CD14-positive monocyte (primary cell): ENCODE data around the gene GAS7. TPM values are rescaled to one million over a fixed set of nuclear protein-coding genes. Genes with fewer than 3 reads are reported as not detected.
A peak's percentile ranks its signal among the peaks of the same experiment; 100 is the strongest.

Experiments
- DNase-seq, 3 donors: peaks; one replicate each; pipeline ENCODE4 v3.0.0-alpha.2; 2011 to 2022
- H2AFZ ChIP-seq: 2 replicates; pipeline ENCODE4 v1.6.0; 2012; ENCODE audit warnings: mild to moderate bottlenecking, low read depth, low read length, inconsistent platforms; ENCODE audit not compliant: insufficient read depth, poor library complexity, severe bottlenecking
- H3K27ac ChIP-seq, 2 donors: 1 replicate in 1 of 2; 2 replicates in 1 of 2; pipeline ENCODE4 v1.5.1; 2012 to 2013; ENCODE audit warnings: low read length in 2 of 2, control low read depth in 1 of 2, inconsistent platforms in 1 of 2, low read depth in 1 of 2, mild to moderate bottlenecking in 1 of 2
- H3K27me3 ChIP-seq, 2 donors: one replicate each; pipeline versions ENCODE4 v1.6.0 to v1.6.1; 2011 to 2013; ENCODE audit warnings: low read length in 2 of 2; ENCODE audit not compliant: control insufficient read depth in 2 of 2, insufficient read depth in 2 of 2
- H3K36me3 ChIP-seq, 2 donors: replicated peaks in 1 of 2; 1 replicate in 1 of 2; 2 replicates in 1 of 2; pipeline versions ENCODE4 v1.5.1 to v1.6.1; 2012 to 2013; ENCODE audit warnings: low read length in 2 of 2, control low read depth in 1 of 2, inconsistent platforms in 1 of 2, mild to moderate bottlenecking in 1 of 2; ENCODE audit not compliant: insufficient read depth in 2 of 2, control insufficient read depth in 1 of 2
- H3K4me1 ChIP-seq, 2 donors: 1 replicate in 1 of 2; 2 replicates in 1 of 2; pipeline versions ENCODE4 v1.5.1 to v1.6.1; 2012 to 2013; ENCODE audit warnings: low read length in 2 of 2, control low read depth in 1 of 2, inconsistent platforms in 1 of 2, mild to moderate bottlenecking in 1 of 2, moderate library complexity in 1 of 2; ENCODE audit not compliant: insufficient read depth in 2 of 2, control insufficient read depth in 1 of 2
- H3K4me2 ChIP-seq: replicated peaks from 2 replicates; pipeline ENCODE3; 2012; ENCODE audit warnings: low read length, moderate library complexity, mild to moderate bottlenecking; ENCODE audit not compliant: poor library complexity, severe bottlenecking; ENCODE audit errors: extremely low read depth
- H3K4me3 ChIP-seq, 3 experiments: fragments of 200-600 bp in 1 of 3; sonication (generic) in 1 of 3; replicated peaks in 1 of 3; 1 replicate in 2 of 3; 2 replicates in 1 of 3; pipeline ENCODE4 v1.5.1; 2011 to 2013; ENCODE audit warnings: low read length in 3 of 3, mild to moderate bottlenecking in 3 of 3, control low read depth in 2 of 3, low read depth in 2 of 3, inconsistent platforms in 1 of 3, moderate library complexity in 1 of 3
- H3K79me2 ChIP-seq: 2 replicates; pipeline ENCODE4 v1.6.0; 2012; ENCODE audit warnings: mild to moderate bottlenecking, control low read depth, inconsistent platforms, low read length, moderate library complexity; ENCODE audit not compliant: insufficient read depth
- H3K9ac ChIP-seq: 2 replicates; pipeline ENCODE4 v1.6.0; 2017; ENCODE audit warnings: low read length, mild to moderate bottlenecking; ENCODE audit not compliant: insufficient read depth, poor library complexity, severe bottlenecking
- H3K9me3 ChIP-seq, 2 donors: replicated peaks in 1 of 2; 1 replicate in 1 of 2; 2 replicates in 1 of 2; pipeline versions ENCODE4 v1.5.1 to v1.6.1; 2012 to 2013; ENCODE audit warnings: low read length in 2 of 2, control low read depth in 1 of 2; ENCODE audit not compliant: control insufficient read depth in 1 of 2, insufficient read depth in 1 of 2
- H4K20me1 ChIP-seq: 2 replicates; pipeline ENCODE4 v1.6.0; 2012; ENCODE audit warnings: mild to moderate bottlenecking, low read length, control low read depth, moderate library complexity; ENCODE audit not compliant: insufficient read depth
- H3K27ac Mint-ChIP-seq, 7 donors: one replicate each; pipeline ENCODE4 v1.8.0; 2020; ENCODE audit warnings: mild to moderate bottlenecking in 7 of 7, mixed read lengths in 7 of 7, moderate library complexity in 6 of 7, inconsistent platforms in 2 of 7
- H3K27me3 Mint-ChIP-seq, 3 donors: one replicate each; pipeline ENCODE4 v1.8.0; 2021 to 2022; ENCODE audit warnings: low read depth in 3 of 3, mild to moderate bottlenecking in 3 of 3, mixed read lengths in 3 of 3, moderate library complexity in 3 of 3, inconsistent platforms in 1 of 3
- H3K36me3 Mint-ChIP-seq, 2 donors: one replicate each; pipeline ENCODE4 v1.8.0; 2020; ENCODE audit warnings: mixed read lengths in 2 of 2, inconsistent platforms in 1 of 2, mild to moderate bottlenecking in 1 of 2
- H3K4me1 Mint-ChIP-seq: one replicate; pipeline ENCODE4 v1.8.0; 2020; ENCODE audit warnings: mild to moderate bottlenecking, mixed read lengths
- H3K4me3 Mint-ChIP-seq, 2 donors: one replicate each; pipeline ENCODE4 v1.8.0; 2020; ENCODE audit warnings: mild to moderate bottlenecking in 2 of 2, mixed read lengths in 2 of 2, moderate library complexity in 1 of 2
- H3K9me3 Mint-ChIP-seq, 7 donors: one replicate each; pipeline ENCODE4 v1.8.0; 2020 to 2022; ENCODE audit warnings: mixed read lengths in 7 of 7, mild to moderate bottlenecking in 6 of 7, moderate library complexity in 6 of 7, inconsistent platforms in 2 of 7
- WGBS: methylation state at CpG from one replicate; pipeline ENCODE4 v1.1.5; 2013; ENCODE audit warnings: missing lambda C conversion rate; ENCODE audit not compliant: insufficient coverage; 5-methylcytosine and 5-hydroxymethylcytosine counted together
- intact Hi-C, 2 donors: fragments of 100-400 bp; cut with micrococcal nuclease; formaldehyde crosslinking; loops; one replicate each; pipeline versions ENCODE4 v1.15.0 to v1.15.1; 2023
- polyA plus RNA-seq, 3 donors: library from polyadenylated mRNA; depleted of rRNA in 1 of 3; unstranded in 2 of 3; stranded (reverse) in 1 of 3; fragments of 300-500 nt in 2 of 3; fragments of >200 nt in 1 of 3; fragmentation: Illumina TruSeq in 2 of 3; gene quantifications; 1 replicate in 2 of 3; 2 replicates in 1 of 3; pipeline ENCODE4 v1.2.3, GENCODE V29; 2012 to 2021
- TF ChIP-seq, protein P1 (sequence below): fragments of 200-600 bp; IDR thresholded peaks from one replicate; pipeline ENCODE4 v1.8.0; 2022; ENCODE audit warnings: antibody characterized with exemption, mild to moderate bottlenecking

Gene GAS7
- polyA plus RNA-seq, 3 donors = 53.1 to 91.9 (median 66.6) TPM

DNA sequence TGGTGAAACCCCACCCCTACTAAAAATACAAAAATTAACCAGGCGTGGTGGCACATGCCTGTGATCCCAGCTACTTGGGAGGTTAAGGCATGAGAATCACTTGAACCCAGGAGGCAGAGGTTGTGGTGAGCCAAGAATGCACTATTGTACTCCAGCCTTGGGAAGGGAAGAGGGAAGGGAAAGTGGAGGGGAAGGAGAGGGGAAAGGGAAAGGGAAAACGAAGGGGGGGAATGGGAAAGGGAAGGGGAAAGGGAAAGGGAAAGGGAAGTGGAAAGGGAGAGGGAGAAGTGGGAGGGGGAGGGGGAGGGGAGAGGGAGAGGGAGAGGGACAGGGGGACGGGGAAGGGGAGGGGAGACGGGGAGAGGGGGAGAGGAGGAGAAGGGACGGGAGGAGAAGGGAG, 122.5 kb downstream of the GAS7 start:
- H3K9ac ChIP-seq = no peak overlapping the region
- Mint-ChIP-seq H3K4me3 (no peak overlapping the region), H3K9me3 (peaks cover 7 to 16% (median 10%) of the 10 kb centered on the region in 7 donors), H3K27ac (no peak overlapping the region), H3K27me3 (peaks cover 1 to 3% (median 3%) of the 10 kb centered on the region in 3 donors), H3K4me1 (peaks cover 22% of the 10 kb centered on the region), H3K36me3 (peaks cover 13 to 16% of the 10 kb centered on the region in 2 donors)
- intact Hi-C loops = no loop called here
- peaks cover 4 to 19% of the 10 kb centered on the region in 2 donors for H3K4me1 ChIP-seq
- WGBS = 50% methylated on average over 1 of the region's 5 CpGs
- no peak for DNase-seq
- peaks cover 45% of the 10 kb centered on the region for H4K20me1 ChIP-seq
- TF ChIP-seq, protein P1, sequence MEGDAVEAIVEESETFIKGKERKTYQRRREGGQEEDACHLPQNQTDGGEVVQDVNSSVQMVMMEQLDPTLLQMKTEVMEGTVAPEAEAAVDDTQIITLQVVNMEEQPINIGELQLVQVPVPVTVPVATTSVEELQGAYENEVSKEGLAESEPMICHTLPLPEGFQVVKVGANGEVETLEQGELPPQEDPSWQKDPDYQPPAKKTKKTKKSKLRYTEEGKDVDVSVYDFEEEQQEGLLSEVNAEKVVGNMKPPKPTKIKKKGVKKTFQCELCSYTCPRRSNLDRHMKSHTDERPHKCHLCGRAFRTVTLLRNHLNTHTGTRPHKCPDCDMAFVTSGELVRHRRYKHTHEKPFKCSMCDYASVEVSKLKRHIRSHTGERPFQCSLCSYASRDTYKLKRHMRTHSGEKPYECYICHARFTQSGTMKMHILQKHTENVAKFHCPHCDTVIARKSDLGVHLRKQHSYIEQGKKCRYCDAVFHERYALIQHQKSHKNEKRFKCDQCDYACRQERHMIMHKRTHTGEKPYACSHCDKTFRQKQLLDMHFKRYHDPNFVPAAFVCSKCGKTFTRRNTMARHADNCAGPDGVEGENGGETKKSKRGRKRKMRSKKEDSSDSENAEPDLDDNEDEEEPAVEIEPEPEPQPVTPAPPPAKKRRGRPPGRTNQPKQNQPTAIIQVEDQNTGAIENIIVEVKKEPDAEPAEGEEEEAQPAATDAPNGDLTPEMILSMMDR = no peak
- no peak overlapping the region for H2AFZ ChIP-seq
- peaks cover 0 to 5% of the 10 kb centered on the region in 2 donors for H3K9me3 ChIP-seq
- H3K4me3 ChIP-seq = no peak overlapping the region
- H3K36me3 ChIP-seq = no peaks in the 10 kb centered on the region
- H3K27ac ChIP-seq = no peak overlapping the region
- peaks cover 30% of the 10 kb centered on the region for H3K79me2 ChIP-seq
- H3K27me3 ChIP-seq = no peaks in the 10 kb centered on the region
- no peak overlapping the region for H3K4me2 ChIP-seq

DNA sequence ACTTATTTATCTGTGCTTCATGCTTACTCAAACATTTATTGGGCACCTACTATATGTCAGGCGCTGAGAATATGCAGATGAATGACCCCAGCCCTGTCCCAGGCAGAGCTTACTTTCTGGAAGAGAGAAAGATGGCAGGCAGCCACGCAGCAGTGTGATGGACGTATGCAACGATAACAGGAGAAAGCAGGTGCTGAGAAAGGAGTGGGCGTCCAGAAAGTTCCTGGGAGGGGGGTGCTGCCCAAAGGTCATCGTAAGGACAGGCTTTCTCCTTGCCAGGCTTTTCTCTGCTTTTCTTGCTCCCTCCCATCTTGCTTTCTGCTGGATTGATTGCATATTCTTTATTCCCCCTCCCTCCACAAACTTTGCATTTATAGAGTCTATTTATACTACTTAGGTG, 124.5 kb downstream of the GAS7 start:
- Mint-ChIP-seq H3K36me3 (peaks cover 13% of the 10 kb centered on the region in 2 donors), H3K9me3 (peaks cover 7 to 12% (median 10%) of the 10 kb centered on the region in 7 donors), H3K4me3 (no peak overlapping the region), H3K27ac (peak overlapping the region in 1 of 7 donors; percentile 83), H3K4me1 (peaks cover 31% of the 10 kb centered on the region), H3K27me3 (peaks cover 0 to 3% (median 3%) of the 10 kb centered on the region in 3 donors)
- Histone ChIP-seq H4K20me1 (peaks cover 41% of the 10 kb centered on the region), H3K27me3 (no peaks in the 10 kb centered on the region), H3K4me3 (no peak overlapping the region), H3K9me3 (peaks cover 0 to 5% of the 10 kb centered on the region in 2 donors), H2AFZ (no peak overlapping the region), H3K9ac (no peak overlapping the region), H3K36me3 (no peaks in the 10 kb centered on the region), H3K4me1 (peaks cover 4 to 19% of the 10 kb centered on the region in 2 donors), H3K4me2 (no peak overlapping the region), H3K27ac (no peak overlapping the region), H3K79me2 (peaks cover 19% of the 10 kb centered on the region)
- TF ChIP-seq, protein P1 = no peak
- intact Hi-C loops = no loop called here
- WGBS = 100% methylated on average over 3 of the region's 6 CpGs
- DNase-seq = no peak
